22Rv1 (cell line): ENCODE results near the gene SNX9.

Experiments
- H3K27ac ChIP-seq: fragments of 450-650 bp; 2 replicates; pipeline ENCODE4 v1.5.1; 2017
- CTCF ChIP-seq: fragments of 450-650 bp; IDR thresholded peaks from 2 replicates; pipeline ENCODE4 v1.5.1; 2017; ENCODE audit warnings: mild to moderate bottlenecking
- ZFX ChIP-seq: fragments of 450-650 bp; IDR thresholded peaks from 2 replicates; pipeline ENCODE4 v1.6.1; 2017; ENCODE audit warnings: antibody characterized with exemption, borderline replicate concordance

Gene SNX9

GRCh38 chr6:157823001-157823527 is at the start of gene SNX9:
Gene SNX9 (plus strand): TSS chr6:157823246. CDS start chr6:157823435, 189 bp downstream.
- H3K27ac ChIP-seq = peak within 1 kb of the TSS; percentile 77
- TF ChIP-seq CTCF = no peak
- no peak for TF ChIP-seq ZFX

GRCh38 chr6:157773248-157773773 is 49.7 kb upstream of the SNX9 start:
- TF ChIP-seq ZFX (no peak), CTCF (no peak)
- no peak overlapping the region for H3K27ac ChIP-seq

GRCh38 chr6:157774153-157775135 is 48.6 kb upstream of the SNX9 start:
- H3K27ac ChIP-seq = no peak overlapping the region
- no peak for TF ChIP-seq ZFX
- TF ChIP-seq CTCF = no peak

- TF ChIP-seq ZFX = no peak
- TF ChIP-seq CTCF = no peak
- no peak overlapping the region for H3K27ac ChIP-seq
Measured at GRCh38 chr6:157775376-157775775, 47.7 kb upstream of the SNX9 start.

GRCh38 chr6:157777344-157777743 is 45.7 kb upstream of the SNX9 start:
- H3K27ac ChIP-seq = no peak overlapping the region
- TF ChIP-seq CTCF (no peak), ZFX (no peak)

- no peak for TF ChIP-seq CTCF
- TF ChIP-seq ZFX = no peak
- H3K27ac ChIP-seq = no peak overlapping the region
Measured at GRCh38 chr6:157778719-157779118, 44.3 kb upstream of the SNX9 start.
